WTC11 (cell line): ENCODE measurements around the gene HLCS.

Experiments
- JUN ChIP-seq: sonication (generic); formaldehyde crosslinking; IDR thresholded peaks from 2 replicates; pipeline ENCODE4 v1.8.0; 2023; ENCODE audit warnings: mild to moderate bottlenecking, missing genetic modification reagents
- NR3C1 ChIP-seq: sonication (generic); formaldehyde crosslinking; conservative IDR thresholded peaks from 2 replicates; pipeline ENCODE4 v1.8.1; 2023; ENCODE audit warnings: low read depth, mild to moderate bottlenecking, missing genetic modification reagents
- ZNF317 ChIP-seq: sonication (generic); formaldehyde crosslinking; IDR thresholded peaks from 2 replicates; pipeline ENCODE4 v1.8.1; 2023; ENCODE audit warnings: low read depth, mild to moderate bottlenecking, moderate library complexity, missing genetic modification reagents, borderline replicate concordance
- ZNF396 ChIP-seq: fragments of 250-450 bp; sonication (Bioruptor Pico); IDR thresholded peaks from 2 replicates; pipeline ENCODE4 v1.8.0; 2021; ENCODE audit warnings: mild to moderate bottlenecking, moderate library complexity, borderline replicate concordance
- TF ChIP-seq, protein P1 (sequence below): fragments of 200-600 bp; IDR thresholded peaks from 2 replicates; pipeline ENCODE4 v1.8.0; 2022; ENCODE audit warnings: antibody characterized with exemption
- TF ChIP-seq, protein P2 (sequence below): sonication (generic); formaldehyde crosslinking; IDR thresholded peaks from 2 replicates; pipeline ENCODE4 v1.8.1; 2022; ENCODE audit warnings: mild to moderate bottlenecking, missing genetic modification reagents, moderate library complexity, borderline replicate concordance
- TF ChIP-seq, protein P3 (sequence below): sonication (generic); formaldehyde crosslinking; IDR thresholded peaks from 2 replicates; pipeline ENCODE4 v1.8.0; 2022; ENCODE audit warnings: mild to moderate bottlenecking, missing genetic modification reagents
- TF ChIP-seq, protein P4 (sequence below): sonication (generic); formaldehyde crosslinking; IDR thresholded peaks from 2 replicates; pipeline ENCODE4 v1.8.0; 2022; ENCODE audit warnings: mild to moderate bottlenecking, missing genetic modification reagents

DNA sequence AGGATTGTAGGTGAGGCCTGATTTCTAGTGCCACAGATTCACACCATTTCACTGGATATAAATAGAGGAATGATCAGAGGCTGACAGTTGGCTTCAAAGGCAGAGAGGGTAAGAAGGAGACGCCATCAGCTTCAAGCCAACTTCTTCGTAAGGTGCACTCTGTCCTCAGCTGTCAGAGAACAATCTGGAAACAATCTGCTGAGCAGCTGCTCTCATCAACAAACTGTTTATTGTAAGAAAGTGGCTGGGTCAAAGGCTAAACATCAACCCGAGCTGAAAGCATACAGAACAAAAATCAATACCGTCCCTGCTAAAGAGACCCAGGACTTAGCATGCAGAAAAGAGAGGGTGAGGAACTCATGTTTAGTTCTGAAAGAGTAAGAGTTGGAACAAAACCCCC is 48.2 kb downstream of the HLCS start:
- TF ChIP-seq, protein P1, sequence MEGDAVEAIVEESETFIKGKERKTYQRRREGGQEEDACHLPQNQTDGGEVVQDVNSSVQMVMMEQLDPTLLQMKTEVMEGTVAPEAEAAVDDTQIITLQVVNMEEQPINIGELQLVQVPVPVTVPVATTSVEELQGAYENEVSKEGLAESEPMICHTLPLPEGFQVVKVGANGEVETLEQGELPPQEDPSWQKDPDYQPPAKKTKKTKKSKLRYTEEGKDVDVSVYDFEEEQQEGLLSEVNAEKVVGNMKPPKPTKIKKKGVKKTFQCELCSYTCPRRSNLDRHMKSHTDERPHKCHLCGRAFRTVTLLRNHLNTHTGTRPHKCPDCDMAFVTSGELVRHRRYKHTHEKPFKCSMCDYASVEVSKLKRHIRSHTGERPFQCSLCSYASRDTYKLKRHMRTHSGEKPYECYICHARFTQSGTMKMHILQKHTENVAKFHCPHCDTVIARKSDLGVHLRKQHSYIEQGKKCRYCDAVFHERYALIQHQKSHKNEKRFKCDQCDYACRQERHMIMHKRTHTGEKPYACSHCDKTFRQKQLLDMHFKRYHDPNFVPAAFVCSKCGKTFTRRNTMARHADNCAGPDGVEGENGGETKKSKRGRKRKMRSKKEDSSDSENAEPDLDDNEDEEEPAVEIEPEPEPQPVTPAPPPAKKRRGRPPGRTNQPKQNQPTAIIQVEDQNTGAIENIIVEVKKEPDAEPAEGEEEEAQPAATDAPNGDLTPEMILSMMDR: no peak
- TF ChIP-seq, protein P2, sequence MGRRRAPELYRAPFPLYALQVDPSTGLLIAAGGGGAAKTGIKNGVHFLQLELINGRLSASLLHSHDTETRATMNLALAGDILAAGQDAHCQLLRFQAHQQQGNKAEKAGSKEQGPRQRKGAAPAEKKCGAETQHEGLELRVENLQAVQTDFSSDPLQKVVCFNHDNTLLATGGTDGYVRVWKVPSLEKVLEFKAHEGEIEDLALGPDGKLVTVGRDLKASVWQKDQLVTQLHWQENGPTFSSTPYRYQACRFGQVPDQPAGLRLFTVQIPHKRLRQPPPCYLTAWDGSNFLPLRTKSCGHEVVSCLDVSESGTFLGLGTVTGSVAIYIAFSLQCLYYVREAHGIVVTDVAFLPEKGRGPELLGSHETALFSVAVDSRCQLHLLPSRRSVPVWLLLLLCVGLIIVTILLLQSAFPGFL: no peak
- TF ChIP-seq ZNF317 (CRISPR knock-in tag): no peak
- TF ChIP-seq, protein P3, sequence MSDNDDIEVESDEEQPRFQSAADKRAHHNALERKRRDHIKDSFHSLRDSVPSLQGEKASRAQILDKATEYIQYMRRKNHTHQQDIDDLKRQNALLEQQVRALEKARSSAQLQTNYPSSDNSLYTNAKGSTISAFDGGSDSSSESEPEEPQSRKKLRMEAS (CRISPR knock-in tag): no peak
- TF ChIP-seq ZNF396: no peak
- TF ChIP-seq, protein P4, sequence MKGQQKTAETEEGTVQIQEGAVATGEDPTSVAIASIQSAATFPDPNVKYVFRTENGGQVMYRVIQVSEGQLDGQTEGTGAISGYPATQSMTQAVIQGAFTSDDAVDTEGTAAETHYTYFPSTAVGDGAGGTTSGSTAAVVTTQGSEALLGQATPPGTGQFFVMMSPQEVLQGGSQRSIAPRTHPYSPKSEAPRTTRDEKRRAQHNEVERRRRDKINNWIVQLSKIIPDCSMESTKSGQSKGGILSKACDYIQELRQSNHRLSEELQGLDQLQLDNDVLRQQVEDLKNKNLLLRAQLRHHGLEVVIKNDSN (CRISPR knock-in tag): no peak
- TF ChIP-seq NR3C1 (CRISPR knock-in tag): no peak
- TF ChIP-seq JUN (CRISPR knock-in tag): no peak
